Neural cell (in vitro differentiated cells): ENCODE measurements around the gene YWHAE.
A peak's percentile ranks its signal among the peaks of the same experiment; 100 is the strongest.

Experiments
- CTCF ChIP-seq: fragments of 450-650 bp; IDR thresholded peaks from 2 replicates; pipeline ENCODE4 v1.5.1; 2014; ENCODE audit warnings: antibody characterized with exemption, mild to moderate bottlenecking, moderate library complexity; ENCODE audit not compliant: poor library complexity, severe bottlenecking
- EP300 ChIP-seq: fragments of 450-650 bp; conservative IDR thresholded peaks from 2 replicates; pipeline ENCODE4 v1.6.1; 2014; ENCODE audit warnings: antibody characterized with exemption, mild to moderate bottlenecking, moderate library complexity; ENCODE audit not compliant: poor library complexity, severe bottlenecking
- EZH2 ChIP-seq: fragments of 200-600, 300-800 bp; shearing (Covaris generic), sonication (generic); IDR thresholded peaks from 2 replicates; pipeline ENCODE4 v1.6.1; 2014; ENCODE audit warnings: antibody characterized with exemption, low read length, borderline replicate concordance, mild to moderate bottlenecking; ENCODE audit not compliant: insufficient read depth, poor library complexity, severe bottlenecking
- MXI1 ChIP-seq: fragments of 450-650 bp; conservative IDR thresholded peaks from 2 replicates; pipeline ENCODE4 v1.6.1; 2014; ENCODE audit warnings: antibody characterized with exemption, mild to moderate bottlenecking; ENCODE audit not compliant: poor library complexity, severe bottlenecking
- POLR2AphosphoS5 ChIP-seq: IDR thresholded peaks from 2 replicates; pipeline ENCODE4 v1.6.1; 2012
- RAD21 ChIP-seq: fragments of 450-650 bp; conservative IDR thresholded peaks from 2 replicates; pipeline ENCODE4 v1.6.1; 2014; ENCODE audit warnings: antibody characterized with exemption, mild to moderate bottlenecking, moderate library complexity
- REST ChIP-seq: IDR thresholded peaks from 2 replicates; pipeline ENCODE4 v1.6.1; 2012; ENCODE audit warnings: borderline replicate concordance
- SMC3 ChIP-seq: fragments of 450-650 bp; conservative IDR thresholded peaks from 2 replicates; pipeline ENCODE4 v1.6.1; 2014; ENCODE audit warnings: antibody characterized with exemption, mild to moderate bottlenecking, moderate library complexity; ENCODE audit not compliant: poor library complexity
- TAF1 ChIP-seq: IDR thresholded peaks from 2 replicates; pipeline ENCODE4 v1.6.1; 2012; ENCODE audit warnings: low read depth

GRCh38 chr17:1399679-1400512, at the start of gene YWHAE:
- TF ChIP-seq EP300: peak; percentile 66
- no peak for TF ChIP-seq CTCF
- peak; percentile 29 for TF ChIP-seq RAD21
- peak; percentile 99 for TF ChIP-seq POLR2AphosphoS5
- TF ChIP-seq MXI1: peak; percentile 95
- no peak for TF ChIP-seq EZH2
- peak; percentile 98 for TF ChIP-seq TAF1
- TF ChIP-seq REST: peak; percentile 98
- peak; percentile 21 for TF ChIP-seq SMC3
